ENCODE data around the gene ACSS3.

Gene ACSS3

GRCh38 chr12:81162391-81163136, 84.7 kb downstream of the ACSS3 start:
- Histone ChIP-seq H3K27me3 (replicated peaks; ENCODE audit: control insufficient read depth, insufficient read depth, low read length) (no peaks in the 10 kb centered on the region), H3K36me3 (ENCODE audit: control insufficient read depth, insufficient read depth, low read length) (no peaks in the 10 kb centered on the region), H3K4me3 (replicated peaks; ENCODE audit: low read depth, low read length) (no peak overlapping the region)
- TF ChIP-seq, protein P1, sequence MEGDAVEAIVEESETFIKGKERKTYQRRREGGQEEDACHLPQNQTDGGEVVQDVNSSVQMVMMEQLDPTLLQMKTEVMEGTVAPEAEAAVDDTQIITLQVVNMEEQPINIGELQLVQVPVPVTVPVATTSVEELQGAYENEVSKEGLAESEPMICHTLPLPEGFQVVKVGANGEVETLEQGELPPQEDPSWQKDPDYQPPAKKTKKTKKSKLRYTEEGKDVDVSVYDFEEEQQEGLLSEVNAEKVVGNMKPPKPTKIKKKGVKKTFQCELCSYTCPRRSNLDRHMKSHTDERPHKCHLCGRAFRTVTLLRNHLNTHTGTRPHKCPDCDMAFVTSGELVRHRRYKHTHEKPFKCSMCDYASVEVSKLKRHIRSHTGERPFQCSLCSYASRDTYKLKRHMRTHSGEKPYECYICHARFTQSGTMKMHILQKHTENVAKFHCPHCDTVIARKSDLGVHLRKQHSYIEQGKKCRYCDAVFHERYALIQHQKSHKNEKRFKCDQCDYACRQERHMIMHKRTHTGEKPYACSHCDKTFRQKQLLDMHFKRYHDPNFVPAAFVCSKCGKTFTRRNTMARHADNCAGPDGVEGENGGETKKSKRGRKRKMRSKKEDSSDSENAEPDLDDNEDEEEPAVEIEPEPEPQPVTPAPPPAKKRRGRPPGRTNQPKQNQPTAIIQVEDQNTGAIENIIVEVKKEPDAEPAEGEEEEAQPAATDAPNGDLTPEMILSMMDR (IDR thresholded peaks at IDR 0.05; ENCODE audit: insufficient read depth, low read length, poor library complexity, severe bottlenecking): no peak
- DNase-seq (ENCODE audit: extremely low read depth, insufficient read length): no peak

DNA sequence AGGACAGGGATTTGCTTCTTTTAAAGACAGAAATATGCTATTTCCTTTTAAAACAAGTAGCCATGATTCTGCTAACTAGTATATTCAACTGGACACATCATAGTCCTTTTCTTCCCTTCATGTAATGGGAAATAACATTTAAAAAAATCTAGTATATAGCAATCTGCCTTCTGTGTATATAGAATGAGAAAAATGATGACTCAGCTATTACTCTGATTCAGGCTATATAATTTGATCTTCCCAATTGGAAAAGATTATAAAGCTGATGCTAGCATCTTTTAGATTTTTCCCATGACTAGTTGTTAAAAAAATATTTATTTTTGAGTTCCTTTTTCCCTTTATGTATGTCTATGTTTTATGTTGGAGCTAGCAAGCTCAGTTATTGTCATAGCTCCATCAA, 86.9 kb downstream of the ACSS3 start:
- H3K4me3 ChIP-seq (replicated peaks; ENCODE audit: low read depth, low read length): no peak overlapping the region
- H3K36me3 ChIP-seq (ENCODE audit: control insufficient read depth, insufficient read depth, low read length): no peaks in the 10 kb centered on the region
- no peak for DNase-seq (ENCODE audit: extremely low read depth, insufficient read length)
- TF ChIP-seq, protein P1 (IDR thresholded peaks at IDR 0.05; ENCODE audit: insufficient read depth, low read length, poor library complexity, severe bottlenecking): no peak
- no peaks in the 10 kb centered on the region for H3K27me3 ChIP-seq (replicated peaks; ENCODE audit: control insufficient read depth, insufficient read depth, low read length)

- Histone ChIP-seq H3K36me3 (ENCODE audit: control insufficient read depth, insufficient read depth, low read length) (no peaks in the 10 kb centered on the region), H3K27me3 (replicated peaks; ENCODE audit: control insufficient read depth, insufficient read depth, low read length) (no peaks in the 10 kb centered on the region), H3K4me3 (replicated peaks; ENCODE audit: low read depth, low read length) (no peak overlapping the region)
- TF ChIP-seq, protein P1 (IDR thresholded peaks at IDR 0.05; ENCODE audit: insufficient read depth, low read length, poor library complexity, severe bottlenecking): no peak
- no peak for DNase-seq (ENCODE audit: extremely low read depth, insufficient read length)
These were observed 88.9 kb downstream of the ACSS3 start for GRCh38 chr12:81166790-81167189.

- Histone ChIP-seq H3K27me3 (replicated peaks; ENCODE audit: control insufficient read depth, insufficient read depth, low read length) (no peaks in the 10 kb centered on the region), H3K36me3 (ENCODE audit: control insufficient read depth, insufficient read depth, low read length) (no peaks in the 10 kb centered on the region), H3K4me3 (replicated peaks; ENCODE audit: low read depth, low read length) (no peak overlapping the region)
- no peak for DNase-seq (ENCODE audit: extremely low read depth, insufficient read length)
- TF ChIP-seq, protein P1 (IDR thresholded peaks at IDR 0.05; ENCODE audit: insufficient read depth, low read length, poor library complexity, severe bottlenecking): no peak
These were observed 89.8 kb downstream of the ACSS3 start for GRCh38 chr12:81167694-81168093.

- H3K27me3 ChIP-seq (replicated peaks; ENCODE audit: control insufficient read depth, insufficient read depth, low read length): no peaks in the 10 kb centered on the region
- no peak overlapping the region for H3K4me3 ChIP-seq (replicated peaks; ENCODE audit: low read depth, low read length)
- H3K36me3 ChIP-seq (ENCODE audit: control insufficient read depth, insufficient read depth, low read length): no peaks in the 10 kb centered on the region
- DNase-seq (ENCODE audit: extremely low read depth, insufficient read length): no peak
- TF ChIP-seq, protein P1 (IDR thresholded peaks at IDR 0.05; ENCODE audit: insufficient read depth, low read length, poor library complexity, severe bottlenecking): no peak
These were observed 90.6 kb downstream of the ACSS3 start for GRCh38 chr12:81168445-81168844.

All from GM06990 (cell line).